ENCODE data around the gene PTPN7.

DNA sequence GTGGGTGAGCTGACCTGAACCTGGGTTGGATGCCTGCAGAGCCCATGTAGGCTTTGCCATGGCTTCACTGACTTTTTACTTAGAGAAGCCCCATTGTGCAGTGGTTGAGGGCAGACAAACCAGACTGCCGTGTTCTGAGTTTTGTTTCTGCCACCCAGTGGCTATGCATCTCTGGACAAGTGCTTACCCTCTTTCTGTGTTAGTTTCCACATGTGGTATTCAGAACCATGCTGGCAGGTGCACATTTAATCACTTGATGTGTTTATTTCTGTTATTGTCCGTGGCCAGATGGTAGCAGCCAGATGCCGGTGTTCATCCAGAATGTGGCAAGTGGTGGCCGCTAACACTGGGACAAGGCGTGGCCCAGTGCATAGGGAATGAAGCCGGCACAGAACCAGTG, 10.3 kb upstream of the PTPN7 start:
- TF ChIP-seq, protein P1, sequence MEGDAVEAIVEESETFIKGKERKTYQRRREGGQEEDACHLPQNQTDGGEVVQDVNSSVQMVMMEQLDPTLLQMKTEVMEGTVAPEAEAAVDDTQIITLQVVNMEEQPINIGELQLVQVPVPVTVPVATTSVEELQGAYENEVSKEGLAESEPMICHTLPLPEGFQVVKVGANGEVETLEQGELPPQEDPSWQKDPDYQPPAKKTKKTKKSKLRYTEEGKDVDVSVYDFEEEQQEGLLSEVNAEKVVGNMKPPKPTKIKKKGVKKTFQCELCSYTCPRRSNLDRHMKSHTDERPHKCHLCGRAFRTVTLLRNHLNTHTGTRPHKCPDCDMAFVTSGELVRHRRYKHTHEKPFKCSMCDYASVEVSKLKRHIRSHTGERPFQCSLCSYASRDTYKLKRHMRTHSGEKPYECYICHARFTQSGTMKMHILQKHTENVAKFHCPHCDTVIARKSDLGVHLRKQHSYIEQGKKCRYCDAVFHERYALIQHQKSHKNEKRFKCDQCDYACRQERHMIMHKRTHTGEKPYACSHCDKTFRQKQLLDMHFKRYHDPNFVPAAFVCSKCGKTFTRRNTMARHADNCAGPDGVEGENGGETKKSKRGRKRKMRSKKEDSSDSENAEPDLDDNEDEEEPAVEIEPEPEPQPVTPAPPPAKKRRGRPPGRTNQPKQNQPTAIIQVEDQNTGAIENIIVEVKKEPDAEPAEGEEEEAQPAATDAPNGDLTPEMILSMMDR (IDR thresholded peaks at IDR 0.05): no peak
- TF ChIP-seq POLR2A (IDR thresholded peaks at IDR 0.05) (no peak), EP300 (IDR thresholded peaks at IDR 0.05) (no peak)

Measured in gastroesophageal sphincter (tissue), 3 donors.